Astrocyte (in vitro differentiated cells and primary cell): ENCODE data around the gene ATG2B.

Source experiments
- CTCF ChIP-seq: IDR thresholded peaks from 2 replicates; pipeline ENCODE4 v1.5.1; 2011; ENCODE audit warnings: low read depth, mild to moderate bottlenecking, inconsistent platforms, low read length, moderate library complexity; ENCODE audit not compliant: insufficient read depth
- EZH2 ChIP-seq: IDR thresholded peaks from 2 replicates; pipeline ENCODE4 v1.6.1; 2012; ENCODE audit warnings: mild to moderate bottlenecking, low read length, inconsistent platforms; ENCODE audit not compliant: insufficient read depth

DNA sequence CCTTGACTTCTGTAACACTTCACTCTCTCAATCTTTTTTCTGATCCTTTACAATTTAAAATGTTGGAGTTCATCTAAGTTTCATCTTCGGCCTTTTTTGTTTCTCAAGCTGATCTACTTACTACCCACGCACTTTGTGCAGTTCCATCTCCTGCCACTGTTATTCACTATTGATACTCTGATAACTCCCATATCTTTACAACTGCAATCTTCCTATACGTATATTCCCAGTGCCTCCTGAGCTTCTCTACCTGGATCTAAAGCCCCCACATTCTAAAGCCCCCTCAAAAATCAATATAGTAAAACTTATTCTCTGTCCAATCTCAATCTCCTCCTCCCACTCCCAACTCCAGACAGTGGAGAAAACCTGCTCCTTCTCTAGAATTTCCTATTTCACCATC, 5.9 kb downstream of the ATG2B start:
- TF ChIP-seq CTCF (peak; percentile 11), EZH2 (no peak)
